Kidney (tissue), 14 donors: ENCODE results near the gene SKI. TPM values are rescaled to one million over a fixed set of nuclear protein-coding genes. Genes with fewer than 3 reads are reported as not detected.

Experiments used
- DNase-seq, 5 donors: peaks; one replicate each; pipeline ENCODE4 v3.0.0-alpha.2; 2013 to 2020
- FAIRE-seq: peaks from 2 replicates; lab custom pipeline; 2012; peaks lifted over from hg19 to GRCh38; lab: Jason Lieb, UNC
- H3K27ac ChIP-seq, 2 donors: one replicate each; pipeline ENCODE4 v1.7.0; 2013; ENCODE audit warnings: low read depth in 2 of 2, low read length in 2 of 2, inconsistent platforms in 1 of 2
- H3K27me3 ChIP-seq: one replicate; pipeline ENCODE4 v1.7.1; 2013; ENCODE audit warnings: low read length, inconsistent platforms; ENCODE audit not compliant: control insufficient read depth, insufficient read depth
- H3K36me3 ChIP-seq, 3 donors: one replicate each; pipeline versions ENCODE4 v1.7.0 to v1.7.1; 2013; ENCODE audit warnings: low read length in 3 of 3, control low read depth in 1 of 3, inconsistent platforms in 1 of 3; ENCODE audit not compliant: insufficient read depth in 3 of 3, control insufficient read depth in 2 of 3
- H3K4me1 ChIP-seq, 3 donors: one replicate each; pipeline versions ENCODE4 v1.7.0 to v1.7.1; 2013; ENCODE audit warnings: low read length in 3 of 3, inconsistent platforms in 1 of 3, low read depth in 1 of 3; ENCODE audit not compliant: control insufficient read depth in 2 of 3, insufficient read depth in 2 of 3
- H3K4me3 ChIP-seq, 3 donors: one replicate each; pipeline versions ENCODE4 v1.7.0 to v1.8.1; 2013; ENCODE audit warnings: low read length in 3 of 3, control low read depth in 1 of 3, inconsistent platforms in 1 of 3
- H3K9ac ChIP-seq, 3 donors: one replicate each; pipeline versions ENCODE4 v1.7.0 to v1.7.1; 2013; ENCODE audit warnings: low read length in 3 of 3, control low read depth in 1 of 3, inconsistent platforms in 1 of 3
- H3K9me3 ChIP-seq, 3 donors: one replicate each; pipeline versions ENCODE4 v1.7.0 to v1.7.1; 2013; ENCODE audit warnings: low read length in 3 of 3, control low read depth in 1 of 3, inconsistent platforms in 1 of 3; ENCODE audit not compliant: control insufficient read depth in 2 of 3, insufficient read depth in 1 of 3
- CTCF ChIP-seq: IDR thresholded peaks from 3 replicates; pipeline ENCODE4 v1.5.1; 2012; ENCODE audit warnings: mild to moderate bottlenecking, moderate library complexity, borderline replicate concordance; ENCODE audit not compliant: insufficient read depth; ENCODE audit errors: extremely low read depth
- intact Hi-C: fragments of 100-400 bp; cut with DNase I; formaldehyde crosslinking; loops from one replicate; pipeline ENCODE4 v1.11.1; 2022
- polyA plus RNA-seq: library from polyadenylated mRNA; stranded (reverse); fragments of 350-450 nt; fragmentation: Illumina TruSeq; extraction: RNeasy Lipid Tissue Mini Kit (QIAGEN cat#74804); gene quantifications from one replicate; pipeline ENCODE4 v1.2.3, GENCODE V29; 2014; ENCODE audit warnings: low read depth, low replicate concordance; ENCODE audit not compliant: insufficient read depth
- total RNA-seq: library from RNA; stranded (reverse); fragmentation: NEBNext Ultra II Directional; extraction: Animal tissue kit (Norgen Biotek cat#: 25700); gene quantifications from one replicate; pipeline ENCODE4 v1.2.1, GENCODE V29; 2021
- donor health status: control.
- donor health status: control.
- donor health status: control.
- donor health status: control.
- donor health status: control.
- donor health status: DM: yes; HTN: yes; CAD: no.
- donor health status: Normal renal cell carcinoma (clear cell type).

Gene SKI
- total and polyA plus RNA-seq, 2 donors from 2014 or later: 9.2 to 78.6 TPM

GRCh38 chr1:2351723-2352122, 123.6 kb downstream of the SKI start:
- intact Hi-C loops: no loop called here
- FAIRE-seq: no peak
- Histone ChIP-seq H3K9me3 (no peaks in the 10 kb centered on the region), H3K9ac (no peak overlapping the region), H3K4me1 (peaks cover 0 to 2% (median 0%) of the 10 kb centered on the region in 3 donors), H3K27me3 (no peaks in the 10 kb centered on the region), H3K27ac (no peak overlapping the region), H3K4me3 (no peak overlapping the region), H3K36me3 (no peaks in the 10 kb centered on the region)
- DNase-seq: peak in 2 of 5 donors; percentile 18 to 35
- no peak for TF ChIP-seq CTCF

- H3K9me3 ChIP-seq: no peaks in the 10 kb centered on the region
- H3K9ac ChIP-seq: no peak overlapping the region
- no peak overlapping the region for H3K27ac ChIP-seq
- H3K36me3 ChIP-seq: no peaks in the 10 kb centered on the region
- no peak overlapping the region for H3K4me3 ChIP-seq
- H3K27me3 ChIP-seq: no peaks in the 10 kb centered on the region
- peaks cover 0 to 2% (median 0%) of the 10 kb centered on the region in 3 donors for H3K4me1 ChIP-seq
- FAIRE-seq (no peak), DNase-seq (peak in 1 of 5 donors; percentile 60)
- intact Hi-C loops: no loop called here
- no peak for TF ChIP-seq CTCF
Measured at GRCh38 chr1:2352341-2352896, 124.3 kb downstream of the SKI start.

- DNase-seq (peak in 1 of 5 donors; percentile 63), FAIRE-seq (no peak)
- Histone ChIP-seq H3K27me3 (no peaks in the 10 kb centered on the region), H3K9me3 (no peaks in the 10 kb centered on the region), H3K4me1 (no peaks in the 10 kb centered on the region), H3K36me3 (no peaks in the 10 kb centered on the region), H3K9ac (no peak overlapping the region), H3K4me3 (no peak overlapping the region), H3K27ac (no peak overlapping the region)
- no peak for TF ChIP-seq CTCF
- intact Hi-C loops: no loop called here
Measured at GRCh38 chr1:2352897-2353550, 124.9 kb downstream of the SKI start.
